Vagina (tissue), 2 donors: ENCODE results near the gene RTP5.

Experiments used
- POLR2A ChIP-seq, 2 donors: fragments of 450-650 bp; IDR thresholded peaks; one replicate each; pipeline ENCODE4 v1.6.1; 2017; ENCODE audit warnings: antibody characterized with exemption in 2 of 2, mild to moderate bottlenecking in 2 of 2, moderate library complexity in 2 of 2
- POLR2AphosphoS5 ChIP-seq, 2 donors: sonication (generic); formaldehyde crosslinking; IDR thresholded peaks; one replicate each; pipeline ENCODE4 v1.9.0; 2017; ENCODE audit warnings: antibody characterized with exemption in 2 of 2, mild to moderate bottlenecking in 2 of 2, low read depth in 1 of 2; ENCODE audit not compliant: insufficient read depth in 1 of 2
- TF ChIP-seq, protein P1 (sequence below), 3 experiments: fragments of 450-650 bp in 2 of 3; fragments of 200-600 bp in 1 of 3; sonication (generic) in 1 of 3; IDR thresholded peaks; one replicate each; pipeline ENCODE4 v1.5.1; 2017 to 2019; ENCODE audit warnings: antibody characterized with exemption in 3 of 3, mild to moderate bottlenecking in 2 of 3, moderate library complexity in 2 of 3

DNA sequence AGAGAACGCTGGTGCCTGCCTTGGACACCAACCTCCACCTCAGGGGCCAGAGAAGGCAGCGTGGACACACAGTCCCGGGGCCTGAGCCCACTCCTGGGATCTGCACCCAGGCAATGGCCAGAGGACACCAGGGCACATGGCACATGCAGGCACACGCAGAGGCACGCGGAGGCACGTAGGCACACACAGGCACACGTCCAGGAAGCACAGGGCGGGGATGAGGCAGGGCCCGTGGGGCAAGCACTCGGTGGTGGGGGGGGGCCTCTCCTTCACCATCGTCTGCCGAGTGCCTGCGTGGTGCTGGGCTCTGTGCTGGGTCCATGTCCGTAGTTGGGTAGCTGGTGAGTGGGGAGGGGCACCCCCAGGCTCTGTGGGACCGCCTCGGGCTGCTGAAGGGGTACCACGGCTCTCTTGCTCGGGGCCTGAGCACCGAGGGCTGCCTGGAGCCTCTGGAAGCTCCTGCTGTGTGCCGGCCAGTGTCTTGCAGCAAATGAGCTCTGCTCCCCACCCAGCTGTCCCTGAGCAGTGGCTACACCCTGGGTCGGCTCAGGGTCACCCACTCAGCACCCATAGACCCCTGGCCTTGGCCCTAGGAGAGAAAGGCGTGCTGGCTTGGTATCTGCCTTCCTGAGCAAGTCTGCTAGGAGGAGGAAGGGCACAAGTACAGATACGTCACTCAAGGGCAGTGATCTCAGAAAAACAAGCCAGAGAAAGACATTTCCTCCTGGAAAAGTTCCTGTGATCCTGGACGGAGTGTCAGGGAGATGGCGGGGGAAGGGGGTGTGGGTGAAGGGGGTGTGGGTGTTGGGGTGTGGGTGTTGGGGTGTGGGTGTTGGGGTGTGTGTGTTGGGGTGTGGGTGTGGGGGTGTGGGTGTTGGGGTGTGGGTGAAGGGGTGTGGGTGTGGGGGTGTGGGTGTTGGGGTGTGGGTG is 26.4 kb downstream of the RTP5 start:
- TF ChIP-seq POLR2AphosphoS5 (IDR thresholded peaks at IDR 0.05; ENCODE audit: insufficient read depth in 1 of 2, low read depth in 1 of 2) (no peak), POLR2A (IDR thresholded peaks at IDR 0.05) (no peak)
- TF ChIP-seq, protein P1, sequence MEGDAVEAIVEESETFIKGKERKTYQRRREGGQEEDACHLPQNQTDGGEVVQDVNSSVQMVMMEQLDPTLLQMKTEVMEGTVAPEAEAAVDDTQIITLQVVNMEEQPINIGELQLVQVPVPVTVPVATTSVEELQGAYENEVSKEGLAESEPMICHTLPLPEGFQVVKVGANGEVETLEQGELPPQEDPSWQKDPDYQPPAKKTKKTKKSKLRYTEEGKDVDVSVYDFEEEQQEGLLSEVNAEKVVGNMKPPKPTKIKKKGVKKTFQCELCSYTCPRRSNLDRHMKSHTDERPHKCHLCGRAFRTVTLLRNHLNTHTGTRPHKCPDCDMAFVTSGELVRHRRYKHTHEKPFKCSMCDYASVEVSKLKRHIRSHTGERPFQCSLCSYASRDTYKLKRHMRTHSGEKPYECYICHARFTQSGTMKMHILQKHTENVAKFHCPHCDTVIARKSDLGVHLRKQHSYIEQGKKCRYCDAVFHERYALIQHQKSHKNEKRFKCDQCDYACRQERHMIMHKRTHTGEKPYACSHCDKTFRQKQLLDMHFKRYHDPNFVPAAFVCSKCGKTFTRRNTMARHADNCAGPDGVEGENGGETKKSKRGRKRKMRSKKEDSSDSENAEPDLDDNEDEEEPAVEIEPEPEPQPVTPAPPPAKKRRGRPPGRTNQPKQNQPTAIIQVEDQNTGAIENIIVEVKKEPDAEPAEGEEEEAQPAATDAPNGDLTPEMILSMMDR (IDR thresholded peaks at IDR 0.05) = no peak
